WTC11 (cell line): ENCODE results near the gene SORCS2. TPM values are rescaled to one million over a fixed set of nuclear protein-coding genes. Genes with fewer than 3 reads are reported as not detected.

Source experiments
- ATAC-seq: fragments of 200-7000 bp; cut with Tn5 transposase; 2 replicates; pipeline ENCODE4 v1.10.0; 2021; ENCODE audit warnings: mild to moderate bottlenecking, moderate library complexity
- CTCF ChIA-PET: fragments of 300-600 bp; sonication (Branson Sonifier 250); formaldehyde crosslinking; loops from one replicate; lab custom pipeline; 2021; ENCODE audit warnings: antibody characterized with exemption; lab: Charles Lee
- POLR2A ChIA-PET: fragments of 350-600 bp; sonication (Branson Sonifier 250); formaldehyde crosslinking; loops from one replicate; lab custom pipeline; 2021; ENCODE audit warnings: antibody characterized with exemption; lab: Charles Lee
- DNase-seq: peaks from one replicate; pipeline ENCODE4 v3.0.0; 2021; ENCODE audit warnings: low spot score
- H3K27ac Mint-ChIP-seq: 2 replicates; pipeline ENCODE4 v1.8.0; 2021; ENCODE audit warnings: mixed read lengths
- H3K27me3 Mint-ChIP-seq: 2 replicates; pipeline ENCODE4 v1.8.0; 2021; ENCODE audit warnings: low read depth, mild to moderate bottlenecking, moderate library complexity, mixed read lengths
- H3K36me3 Mint-ChIP-seq: 2 replicates; pipeline ENCODE4 v1.8.0; 2021; ENCODE audit warnings: mixed read lengths
- H3K4me1 Mint-ChIP-seq: 2 replicates; pipeline ENCODE4 v1.8.0; 2022; ENCODE audit warnings: mixed read lengths
- H3K4me3 Mint-ChIP-seq: 2 replicates; pipeline ENCODE4 v1.8.0; 2021; ENCODE audit warnings: mild to moderate bottlenecking, moderate library complexity, mixed read lengths
- H3K9me3 Mint-ChIP-seq: 2 replicates; pipeline ENCODE4 v1.8.0; 2021; ENCODE audit warnings: mixed read lengths
- ATF1 ChIP-seq: sonication (generic); formaldehyde crosslinking; IDR thresholded peaks from 2 replicates; pipeline ENCODE4 v1.8.1; 2023; ENCODE audit warnings: mild to moderate bottlenecking, moderate library complexity, missing genetic modification reagents
- CDX4 ChIP-seq: fragments of 250-450 bp; sonication (Bioruptor Pico); IDR thresholded peaks from 2 replicates; pipeline ENCODE4 v1.9.0; 2021; ENCODE audit warnings: moderate library complexity, mild to moderate bottlenecking, inconsistent platforms, borderline replicate concordance
- E2F4 ChIP-seq: sonication (generic); formaldehyde crosslinking; IDR thresholded peaks from 2 replicates; pipeline ENCODE4 v1.8.1; 2022; ENCODE audit warnings: low read depth, mild to moderate bottlenecking, moderate library complexity, missing genetic modification reagents, borderline replicate concordance
- ELF4 ChIP-seq: sonication (generic); formaldehyde crosslinking; IDR thresholded peaks from 2 replicates; pipeline ENCODE4 v1.8.1; 2022; ENCODE audit warnings: low read depth, mild to moderate bottlenecking, moderate library complexity, missing genetic modification reagents
- EMX1 ChIP-seq: fragments of 250-450 bp; sonication (Bioruptor Pico); IDR thresholded peaks from 2 replicates; pipeline ENCODE4 v1.8.0; 2021; ENCODE audit warnings: mild to moderate bottlenecking
- ESRRA ChIP-seq: sonication (generic); formaldehyde crosslinking; IDR thresholded peaks from 2 replicates; pipeline ENCODE4 v1.8.1; 2022; ENCODE audit warnings: mild to moderate bottlenecking, missing genetic modification reagents, borderline replicate concordance
- GTF2I ChIP-seq: fragments of 250-450 bp; sonication (Bioruptor Pico); conservative IDR thresholded peaks from 2 replicates; pipeline ENCODE4 v1.4.0; 2021; ENCODE audit warnings: mild to moderate bottlenecking
- HMGA2 ChIP-seq: fragments of 250-450 bp; sonication (Bioruptor Pico); IDR thresholded peaks from 2 replicates; pipeline ENCODE4 v1.4.0; 2021; ENCODE audit warnings: mild to moderate bottlenecking, moderate library complexity
- JUN ChIP-seq: sonication (generic); formaldehyde crosslinking; IDR thresholded peaks from 2 replicates; pipeline ENCODE4 v1.8.0; 2023; ENCODE audit warnings: mild to moderate bottlenecking, missing genetic modification reagents
- MYBL2 ChIP-seq: sonication (generic); formaldehyde crosslinking; IDR thresholded peaks from 2 replicates; pipeline ENCODE4 v1.8.1; 2023; ENCODE audit warnings: mild to moderate bottlenecking, moderate library complexity, missing genetic modification reagents
- NFATC4 ChIP-seq: fragments of 250-450 bp; sonication (Bioruptor Pico); IDR thresholded peaks from 2 replicates; pipeline ENCODE4 v1.9.0; 2021; ENCODE audit warnings: mild to moderate bottlenecking
- NFYB ChIP-seq: sonication (generic); formaldehyde crosslinking; conservative IDR thresholded peaks from 2 replicates; pipeline ENCODE4 v1.8.0; 2022; ENCODE audit warnings: low read depth, missing genetic modification reagents
- OVOL2 ChIP-seq: fragments of 250-450 bp; sonication (Bioruptor Pico); IDR thresholded peaks from 2 replicates; pipeline ENCODE4 v1.9.0; 2021; ENCODE audit warnings: mild to moderate bottlenecking, borderline replicate concordance
- RORB ChIP-seq: fragments of 250-450 bp; sonication (Bioruptor Pico); IDR thresholded peaks from 2 replicates; pipeline ENCODE4 v1.9.0; 2021; ENCODE audit warnings: mild to moderate bottlenecking
- SP1 ChIP-seq: sonication (generic); formaldehyde crosslinking; conservative IDR thresholded peaks from 2 replicates; pipeline ENCODE4 v1.8.1; 2022; ENCODE audit warnings: missing genetic modification reagents
- TP53 ChIP-seq: sonication (generic); formaldehyde crosslinking; IDR thresholded peaks from 2 replicates; pipeline ENCODE4 v1.8.1; 2023; ENCODE audit warnings: mild to moderate bottlenecking, missing genetic modification reagents
- ZNF138 ChIP-seq: sonication (generic); formaldehyde crosslinking; conservative IDR thresholded peaks from 2 replicates; pipeline ENCODE4 v1.8.1; 2022; ENCODE audit warnings: mild to moderate bottlenecking, moderate library complexity, missing genetic modification reagents
- ZNF281 ChIP-seq: sonication (generic); formaldehyde crosslinking; IDR thresholded peaks from 2 replicates; pipeline ENCODE4 v1.8.0; 2023; ENCODE audit warnings: mild to moderate bottlenecking, missing genetic modification reagents
- ZNF396 ChIP-seq: fragments of 250-450 bp; sonication (Bioruptor Pico); IDR thresholded peaks from 2 replicates; pipeline ENCODE4 v1.8.0; 2021; ENCODE audit warnings: mild to moderate bottlenecking, moderate library complexity, borderline replicate concordance
- total RNA-seq: library from RNA; stranded (reverse); gene quantifications from 3 replicates; pipeline ENCODE4 v1.2.3, GENCODE V29; 2021
- TF ChIP-seq, protein P1 (sequence below): sonication (generic); formaldehyde crosslinking; IDR thresholded peaks from 2 replicates; pipeline ENCODE4 v1.8.0; 2022; ENCODE audit warnings: missing genetic modification reagents
- TF ChIP-seq, protein P2 (sequence below): sonication (generic); formaldehyde crosslinking; IDR thresholded peaks from 2 replicates; pipeline ENCODE4 v1.8.0; 2022; ENCODE audit warnings: mild to moderate bottlenecking, missing genetic modification reagents
- TF ChIP-seq, protein P3 (sequence below): fragments of 250-450 bp; sonication (Bioruptor Pico); IDR thresholded peaks from 2 replicates; pipeline ENCODE4 v1.9.0; 2021; ENCODE audit warnings: mild to moderate bottlenecking
- TF ChIP-seq, protein P4 (sequence below): sonication (generic); formaldehyde crosslinking; IDR thresholded peaks from 2 replicates; pipeline ENCODE4 v1.8.1; 2023; ENCODE audit warnings: mild to moderate bottlenecking, missing genetic modification reagents

The SORCS2 gene
- total RNA-seq, 1 experiment from 2014 or later: 6.6 TPM

- ChIA-PET CTCF (interaction anchor here (0.7 to 1.2 kb wide), 2 partner anchors 12 to 110 kb away, joined by 3 read pairs; no protein-coding TSS in a partner anchor), POLR2A (no interaction called here)
- ATAC-seq: no peak
- H3K27ac Mint-ChIP-seq: no peak overlapping the region
- H3K4me1 Mint-ChIP-seq: no peaks in the 10 kb centered on the region
- no peak for DNase-seq
- 0 out of 2 replicates have a peak, but pooled peaks cover 2% of the 10 kb centered on the region for H3K36me3 Mint-ChIP-seq
- H3K27me3 Mint-ChIP-seq: no peaks in the 10 kb centered on the region
- no peak for TF ChIP-seq JUN
- no peak for TF ChIP-seq E2F4 (CRISPR knock-in tag)
- no peak for TF ChIP-seq NFYB (CRISPR knock-in tag)
- no peak for TF ChIP-seq TP53 (CRISPR knock-in tag)
- TF ChIP-seq NFATC4 (CRISPR knock-in tag): no peak
- TF ChIP-seq ZNF396: no peak
- no peak for TF ChIP-seq SP1 (CRISPR knock-in tag)
- TF ChIP-seq MYBL2 (CRISPR knock-in tag): no peak
- no peak for TF ChIP-seq ZNF138 (CRISPR knock-in tag)
- no peak for TF ChIP-seq CDX4 (CRISPR knock-in tag)
- TF ChIP-seq ELF4 (CRISPR knock-in tag): no peak
- TF ChIP-seq, protein P1, sequence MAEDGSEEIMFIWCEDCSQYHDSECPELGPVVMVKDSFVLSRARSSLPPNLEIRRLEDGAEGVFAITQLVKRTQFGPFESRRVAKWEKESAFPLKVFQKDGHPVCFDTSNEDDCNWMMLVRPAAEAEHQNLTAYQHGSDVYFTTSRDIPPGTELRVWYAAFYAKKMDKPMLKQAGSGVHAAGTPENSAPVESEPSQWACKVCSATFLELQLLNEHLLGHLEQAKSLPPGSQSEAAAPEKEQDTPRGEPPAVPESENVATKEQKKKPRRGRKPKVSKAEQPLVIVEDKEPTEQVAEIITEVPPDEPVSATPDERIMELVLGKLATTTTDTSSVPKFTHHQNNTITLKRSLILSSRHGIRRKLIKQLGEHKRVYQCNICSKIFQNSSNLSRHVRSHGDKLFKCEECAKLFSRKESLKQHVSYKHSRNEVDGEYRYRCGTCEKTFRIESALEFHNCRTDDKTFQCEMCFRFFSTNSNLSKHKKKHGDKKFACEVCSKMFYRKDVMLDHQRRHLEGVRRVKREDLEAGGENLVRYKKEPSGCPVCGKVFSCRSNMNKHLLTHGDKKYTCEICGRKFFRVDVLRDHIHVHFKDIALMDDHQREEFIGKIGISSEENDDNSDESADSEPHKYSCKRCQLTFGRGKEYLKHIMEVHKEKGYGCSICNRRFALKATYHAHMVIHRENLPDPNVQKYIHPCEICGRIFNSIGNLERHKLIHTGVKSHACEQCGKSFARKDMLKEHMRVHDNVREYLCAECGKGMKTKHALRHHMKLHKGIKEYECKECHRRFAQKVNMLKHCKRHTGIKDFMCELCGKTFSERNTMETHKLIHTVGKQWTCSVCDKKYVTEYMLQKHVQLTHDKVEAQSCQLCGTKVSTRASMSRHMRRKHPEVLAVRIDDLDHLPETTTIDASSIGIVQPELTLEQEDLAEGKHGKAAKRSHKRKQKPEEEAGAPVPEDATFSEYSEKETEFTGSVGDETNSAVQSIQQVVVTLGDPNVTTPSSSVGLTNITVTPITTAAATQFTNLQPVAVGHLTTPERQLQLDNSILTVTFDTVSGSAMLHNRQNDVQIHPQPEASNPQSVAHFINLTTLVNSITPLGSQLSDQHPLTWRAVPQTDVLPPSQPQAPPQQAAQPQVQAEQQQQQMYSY (CRISPR knock-in tag): no peak
- TF ChIP-seq, protein P2, sequence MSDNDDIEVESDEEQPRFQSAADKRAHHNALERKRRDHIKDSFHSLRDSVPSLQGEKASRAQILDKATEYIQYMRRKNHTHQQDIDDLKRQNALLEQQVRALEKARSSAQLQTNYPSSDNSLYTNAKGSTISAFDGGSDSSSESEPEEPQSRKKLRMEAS (CRISPR knock-in tag): no peak
- TF ChIP-seq GTF2I (CRISPR knock-in tag): no peak
- no peak for TF ChIP-seq RORB (CRISPR knock-in tag)
- TF ChIP-seq ZNF281 (CRISPR knock-in tag): no peak
- H3K4me3 Mint-ChIP-seq: no peak overlapping the region
- H3K9me3 Mint-ChIP-seq: peaks cover 9% of the 10 kb centered on the region
Measured at GRCh38 chr4:7540654-7541413, 348.5 kb downstream of the SORCS2 start.

GRCh38 chr4:7541414-7541810, 349.1 kb downstream of the SORCS2 start:
- Mint-ChIP-seq H3K4me3 (no peak overlapping the region), H3K27ac (no peak overlapping the region), H3K36me3 (0 out of 2 replicates have a peak, but pooled peaks cover 2% of the 10 kb centered on the region), H3K9me3 (peaks cover 9% of the 10 kb centered on the region), H3K27me3 (no peaks in the 10 kb centered on the region), H3K4me1 (no peaks in the 10 kb centered on the region)
- ChIA-PET CTCF (interaction anchor here (0.6 kb wide), 1 partner anchor 261 kb away, joined by 3 read pairs; no protein-coding TSS in a partner anchor), POLR2A (no interaction called here)
- TF ChIP-seq NFYB (CRISPR knock-in tag) (no peak), ZNF138 (CRISPR knock-in tag) (no peak), MYBL2 (CRISPR knock-in tag) (no peak), EMX1 (CRISPR knock-in tag) (no peak), ESRRA (no peak), HMGA2 (CRISPR knock-in tag) (no peak), OVOL2 (CRISPR knock-in tag) (no peak), ATF1 (CRISPR knock-in tag) (no peak), SP1 (CRISPR knock-in tag) (no peak), JUN (no peak)
- TF ChIP-seq, protein P3, sequence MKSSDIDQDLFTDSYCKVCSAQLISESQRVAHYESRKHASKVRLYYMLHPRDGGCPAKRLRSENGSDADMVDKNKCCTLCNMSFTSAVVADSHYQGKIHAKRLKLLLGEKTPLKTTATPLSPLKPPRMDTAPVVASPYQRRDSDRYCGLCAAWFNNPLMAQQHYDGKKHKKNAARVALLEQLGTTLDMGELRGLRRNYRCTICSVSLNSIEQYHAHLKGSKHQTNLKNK (CRISPR knock-in tag): no peak
- TF ChIP-seq, protein P4, sequence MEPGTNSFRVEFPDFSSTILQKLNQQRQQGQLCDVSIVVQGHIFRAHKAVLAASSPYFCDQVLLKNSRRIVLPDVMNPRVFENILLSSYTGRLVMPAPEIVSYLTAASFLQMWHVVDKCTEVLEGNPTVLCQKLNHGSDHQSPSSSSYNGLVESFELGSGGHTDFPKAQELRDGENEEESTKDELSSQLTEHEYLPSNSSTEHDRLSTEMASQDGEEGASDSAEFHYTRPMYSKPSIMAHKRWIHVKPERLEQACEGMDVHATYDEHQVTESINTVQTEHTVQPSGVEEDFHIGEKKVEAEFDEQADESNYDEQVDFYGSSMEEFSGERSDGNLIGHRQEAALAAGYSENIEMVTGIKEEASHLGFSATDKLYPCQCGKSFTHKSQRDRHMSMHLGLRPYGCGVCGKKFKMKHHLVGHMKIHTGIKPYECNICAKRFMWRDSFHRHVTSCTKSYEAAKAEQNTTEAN (CRISPR knock-in tag): no peak
- TF ChIP-seq, protein P2 (CRISPR knock-in tag): no peak
- no peak for DNase-seq
- no peak for ATAC-seq
